K562 (cell line): ENCODE results near the gene MAP1S.

Experiments used
- ARID1B ChIP-seq: fragments of 450-650 bp; IDR thresholded peaks from 2 replicates; pipeline ENCODE4 v1.6.1; 2016; ENCODE audit warnings: antibody characterized with exemption, mild to moderate bottlenecking, inconsistent platforms
- CEBPG ChIP-seq, 3 experiments: fragments of 200-800 bp in 1 of 3; sonication (Bioruptor generic) in 1 of 3; sonication (generic) in 1 of 3; formaldehyde crosslinking in 1 of 3; IDR thresholded peaks in 2 of 3; conservative IDR thresholded peaks in 1 of 3; 2 replicates each; pipeline versions ENCODE4 v1.6.1 to v1.8.0; 2016 to 2022; ENCODE audit warnings: missing compliant biosample characterization in 2 of 3, missing genetic modification characterization in 2 of 3, mild to moderate bottlenecking in 1 of 3, missing genetic modification reagents in 1 of 3
- EZH2 ChIP-seq: IDR thresholded peaks from 2 replicates; pipeline ENCODE4 v1.6.1; 2012; ENCODE audit warnings: low read depth, mild to moderate bottlenecking, inconsistent platforms, low read length, borderline replicate concordance
- GABPA ChIP-seq: fragments of 200-800 bp; sonication (Bioruptor generic); conservative IDR thresholded peaks from 2 replicates; pipeline ENCODE4 v1.6.1; 2016; ENCODE audit warnings: low read depth, missing genetic modification characterization, missing compliant biosample characterization
- GABPB1 ChIP-seq: sonication (generic); formaldehyde crosslinking; IDR thresholded peaks from 2 replicates; pipeline ENCODE4 v1.8.0; 2022; ENCODE audit warnings: mild to moderate bottlenecking, missing genetic modification reagents
- HDAC6 ChIP-seq: IDR thresholded peaks from 2 replicates; pipeline ENCODE4 v1.6.1; 2012; ENCODE audit warnings: low read depth, mild to moderate bottlenecking, control low read depth, inconsistent platforms, low read length, moderate library complexity
- KDM1A ChIP-seq, 2 experiments: fragments of 450-650 bp; IDR thresholded peaks; 2 replicates each; pipeline ENCODE4 v1.6.1; 2016; ENCODE audit warnings: mild to moderate bottlenecking in 2 of 2
- NFYB ChIP-seq: IDR thresholded peaks from 2 replicates; pipeline ENCODE4 v1.6.1; 2011; ENCODE audit warnings: mild to moderate bottlenecking, moderate library complexity; ENCODE audit not compliant: insufficient read length; ENCODE audit errors: extremely low read depth
- RFX5 ChIP-seq: IDR thresholded peaks from 2 replicates; pipeline ENCODE4 v1.6.1; 2011; ENCODE audit warnings: low read depth, mild to moderate bottlenecking, improper control_type of control experiment, low read length
- ZFP1 ChIP-seq: fragments of 450-650 bp; formaldehyde crosslinking; IDR thresholded peaks from 2 replicates; pipeline ENCODE4 v1.4.0; 2020; ENCODE audit warnings: mild to moderate bottlenecking, mixed read lengths
- ZNF24 ChIP-seq: fragments of 450-650 bp; IDR thresholded peaks from 2 replicates; pipeline ENCODE4 v1.6.1; 2016
- ZNF766 ChIP-seq: fragments of 200-800 bp; sonication (Bioruptor generic); conservative IDR thresholded peaks from 2 replicates; pipeline ENCODE4 v1.6.1; 2016; ENCODE audit warnings: missing genetic modification characterization, missing compliant biosample characterization
- ZNF778 ChIP-seq: fragments of 450-650 bp; formaldehyde crosslinking; IDR thresholded peaks from 2 replicates; pipeline ENCODE4 v1.4.0; 2020; ENCODE audit warnings: mild to moderate bottlenecking, moderate library complexity
- TF ChIP-seq, protein P1 (sequence below): sonication (generic); formaldehyde crosslinking; IDR thresholded peaks from 2 replicates; pipeline ENCODE4 v1.8.1; 2022; ENCODE audit warnings: missing genetic modification reagents

DNA sequence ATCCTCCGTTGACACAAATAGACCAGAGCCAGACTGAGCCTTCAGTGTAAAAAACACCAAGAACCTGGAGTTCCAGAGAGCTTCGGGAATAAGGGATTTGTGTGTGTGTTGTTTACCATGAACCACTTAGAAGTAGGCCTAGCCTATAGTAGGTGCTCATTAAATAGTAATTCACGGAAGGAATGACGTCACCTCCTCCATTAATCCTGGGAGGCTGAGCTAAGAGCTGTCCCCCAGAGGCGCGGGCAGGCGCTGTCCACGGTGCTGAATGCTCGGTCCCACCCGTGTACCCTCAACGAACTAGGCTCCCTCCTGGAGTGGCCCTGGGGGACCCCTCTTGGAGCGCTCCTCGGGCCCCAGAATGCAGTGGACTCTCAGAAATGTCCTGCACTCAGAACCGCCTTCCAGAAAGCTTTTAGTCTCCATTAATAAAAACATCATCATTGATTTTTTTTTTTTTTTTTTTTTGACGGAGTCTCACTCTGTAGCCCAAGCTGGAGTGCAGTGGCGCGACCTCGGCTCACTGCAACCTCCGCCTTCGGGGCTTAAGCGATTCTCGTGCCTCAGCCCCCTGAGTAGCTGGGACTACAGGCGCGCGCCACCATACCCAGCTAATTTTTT lies 37.7 kb upstream of the MAP1S start:
- 0 out of 2 replicates have a peak, but pooled peaks have one; percentile 49 for TF ChIP-seq ZNF24
- TF ChIP-seq, protein P1, sequence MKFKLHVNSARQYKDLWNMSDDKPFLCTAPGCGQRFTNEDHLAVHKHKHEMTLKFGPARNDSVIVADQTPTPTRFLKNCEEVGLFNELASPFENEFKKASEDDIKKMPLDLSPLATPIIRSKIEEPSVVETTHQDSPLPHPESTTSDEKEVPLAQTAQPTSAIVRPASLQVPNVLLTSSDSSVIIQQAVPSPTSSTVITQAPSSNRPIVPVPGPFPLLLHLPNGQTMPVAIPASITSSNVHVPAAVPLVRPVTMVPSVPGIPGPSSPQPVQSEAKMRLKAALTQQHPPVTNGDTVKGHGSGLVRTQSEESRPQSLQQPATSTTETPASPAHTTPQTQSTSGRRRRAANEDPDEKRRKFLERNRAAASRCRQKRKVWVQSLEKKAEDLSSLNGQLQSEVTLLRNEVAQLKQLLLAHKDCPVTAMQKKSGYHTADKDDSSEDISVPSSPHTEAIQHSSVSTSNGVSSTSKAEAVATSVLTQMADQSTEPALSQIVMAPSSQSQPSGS, result peak; percentile 98
- no peak for TF ChIP-seq ZFP1 (CRISPR knock-in tag)
- TF ChIP-seq GABPB1 (CRISPR knock-in tag), result peak; percentile 29; the same call in 1 of the 2 replicates
- TF ChIP-seq KDM1A (IDR thresholded peaks at IDR 0.05), result peak in 1 of 2 experiments; percentile 63; a peak in 2 of 4 replicates
- TF ChIP-seq HDAC6, result no peak
- TF ChIP-seq ARID1B, result no peak
- no peak for TF ChIP-seq EZH2
- no peak; the same call in 1 of the 2 replicates for TF ChIP-seq CEBPG (CRISPR knock-in tag; IDR thresholded peaks at IDR 0.05)
- no peak for TF ChIP-seq CEBPG (tag; conservative IDR thresholded peaks at IDR 0.05 in 1 of 2, IDR thresholded peaks at IDR 0.05 in 1 of 2)
- no peak for TF ChIP-seq ZNF778 (CRISPR knock-in tag)
- no peak for TF ChIP-seq RFX5
- peak; percentile 71; the same call in 1 of the 2 replicates for TF ChIP-seq ZNF766 (CRISPR knock-in tag)
- no peak for TF ChIP-seq GABPA
- no peak for TF ChIP-seq NFYB
